WTC11 (cell line): ENCODE measurements around the gene SAFB2. TPM values are rescaled to one million over a fixed set of nuclear protein-coding genes. Genes with fewer than 3 reads are reported as not detected.

Experiments
- ATAC-seq: fragments of 200-7000 bp; cut with Tn5 transposase; 2 replicates; pipeline ENCODE4 v1.10.0; 2021; ENCODE audit warnings: mild to moderate bottlenecking, moderate library complexity
- CTCF ChIA-PET: fragments of 300-600 bp; sonication (Branson Sonifier 250); formaldehyde crosslinking; loops from one replicate; lab custom pipeline; 2021; ENCODE audit warnings: antibody characterized with exemption; lab: Charles Lee
- POLR2A ChIA-PET: fragments of 350-600 bp; sonication (Branson Sonifier 250); formaldehyde crosslinking; loops from one replicate; lab custom pipeline; 2021; ENCODE audit warnings: antibody characterized with exemption; lab: Charles Lee
- DNase-seq: peaks from one replicate; pipeline ENCODE4 v3.0.0; 2021; ENCODE audit warnings: low spot score
- H3K27ac Mint-ChIP-seq: 2 replicates; pipeline ENCODE4 v1.8.0; 2021; ENCODE audit warnings: mixed read lengths
- H3K27me3 Mint-ChIP-seq: 2 replicates; pipeline ENCODE4 v1.8.0; 2021; ENCODE audit warnings: low read depth, mild to moderate bottlenecking, moderate library complexity, mixed read lengths
- H3K36me3 Mint-ChIP-seq: 2 replicates; pipeline ENCODE4 v1.8.0; 2021; ENCODE audit warnings: mixed read lengths
- H3K4me1 Mint-ChIP-seq: 2 replicates; pipeline ENCODE4 v1.8.0; 2022; ENCODE audit warnings: mixed read lengths
- H3K4me3 Mint-ChIP-seq: 2 replicates; pipeline ENCODE4 v1.8.0; 2021; ENCODE audit warnings: mild to moderate bottlenecking, moderate library complexity, mixed read lengths
- H3K9me3 Mint-ChIP-seq: 2 replicates; pipeline ENCODE4 v1.8.0; 2021; ENCODE audit warnings: mixed read lengths
- ARID4B ChIP-seq: sonication (generic); formaldehyde crosslinking; IDR thresholded peaks from 2 replicates; pipeline ENCODE4 v1.8.0; 2023; ENCODE audit warnings: missing genetic modification reagents, mild to moderate bottlenecking, borderline replicate concordance
- CTCF ChIP-seq: fragments of 200-600 bp; IDR thresholded peaks from 2 replicates; pipeline ENCODE4 v1.8.0; 2022; ENCODE audit warnings: antibody characterized with exemption
- EMX1 ChIP-seq: fragments of 250-450 bp; sonication (Bioruptor Pico); IDR thresholded peaks from 2 replicates; pipeline ENCODE4 v1.8.0; 2021; ENCODE audit warnings: mild to moderate bottlenecking
- ESRRA ChIP-seq: sonication (generic); formaldehyde crosslinking; IDR thresholded peaks from 2 replicates; pipeline ENCODE4 v1.8.1; 2022; ENCODE audit warnings: mild to moderate bottlenecking, missing genetic modification reagents, borderline replicate concordance
- GRHL2 ChIP-seq: fragments of 250-450 bp; sonication (Bioruptor Pico); IDR thresholded peaks from 2 replicates; pipeline ENCODE4 v1.8.0; 2022; ENCODE audit warnings: mild to moderate bottlenecking, moderate library complexity; ENCODE audit not compliant: insufficient replicate concordance, severe bottlenecking
- JUN ChIP-seq: sonication (generic); formaldehyde crosslinking; IDR thresholded peaks from 2 replicates; pipeline ENCODE4 v1.8.0; 2023; ENCODE audit warnings: mild to moderate bottlenecking, missing genetic modification reagents
- MYBL2 ChIP-seq: sonication (generic); formaldehyde crosslinking; IDR thresholded peaks from 2 replicates; pipeline ENCODE4 v1.8.1; 2023; ENCODE audit warnings: mild to moderate bottlenecking, moderate library complexity, missing genetic modification reagents
- RORB ChIP-seq: fragments of 250-450 bp; sonication (Bioruptor Pico); IDR thresholded peaks from 2 replicates; pipeline ENCODE4 v1.9.0; 2021; ENCODE audit warnings: mild to moderate bottlenecking
- TCF7 ChIP-seq: sonication (generic); formaldehyde crosslinking; IDR thresholded peaks from 2 replicates; pipeline ENCODE4 v1.8.0; 2022; ENCODE audit warnings: mild to moderate bottlenecking, low read depth, missing genetic modification reagents, moderate library complexity
- ZNF121 ChIP-seq: sonication (generic); formaldehyde crosslinking; IDR thresholded peaks from 2 replicates; pipeline ENCODE4 v1.8.0; 2023; ENCODE audit warnings: missing genetic modification reagents
- ZNF219 ChIP-seq: sonication (generic); formaldehyde crosslinking; IDR thresholded peaks from 2 replicates; pipeline ENCODE4 v1.8.0; 2023; ENCODE audit warnings: missing genetic modification reagents, mild to moderate bottlenecking, borderline replicate concordance
- ZNF281 ChIP-seq: sonication (generic); formaldehyde crosslinking; IDR thresholded peaks from 2 replicates; pipeline ENCODE4 v1.8.0; 2023; ENCODE audit warnings: mild to moderate bottlenecking, missing genetic modification reagents
- ZNF317 ChIP-seq: sonication (generic); formaldehyde crosslinking; IDR thresholded peaks from 2 replicates; pipeline ENCODE4 v1.8.1; 2023; ENCODE audit warnings: low read depth, mild to moderate bottlenecking, moderate library complexity, missing genetic modification reagents, borderline replicate concordance
- ZNF671 ChIP-seq: fragments of 250-450 bp; sonication (Bioruptor Pico); IDR thresholded peaks from 2 replicates; pipeline ENCODE4 v1.8.0; 2021; ENCODE audit warnings: mild to moderate bottlenecking
- total RNA-seq: library from RNA; stranded (reverse); gene quantifications from 3 replicates; pipeline ENCODE4 v1.2.3, GENCODE V29; 2021
- TF ChIP-seq, protein P1 (sequence below): fragments of 250-450 bp; sonication (Bioruptor Pico); IDR thresholded peaks from 2 replicates; pipeline ENCODE4 v1.8.0; 2021; ENCODE audit warnings: mild to moderate bottlenecking
- TF ChIP-seq, protein P2 (sequence below): fragments of 250-450 bp; sonication (Bioruptor Pico); IDR thresholded peaks from 2 replicates; pipeline ENCODE4 v1.9.0; 2021; ENCODE audit warnings: mild to moderate bottlenecking
- TF ChIP-seq, protein P3 (sequence below): sonication (generic); formaldehyde crosslinking; conservative IDR thresholded peaks from 2 replicates; pipeline ENCODE4 v1.8.1; 2023; ENCODE audit warnings: mild to moderate bottlenecking, low read depth, missing genetic modification reagents, moderate library complexity

SAFB2 gene
- total RNA-seq, 1 experiment from 2014 or later, result 100 TPM

- CTCF ChIA-PET, result no interaction called here
- no peak overlapping the region for H3K27ac Mint-ChIP-seq
- H3K27me3 Mint-ChIP-seq, result peaks cover 5% of the 10 kb centered on the region
- TF ChIP-seq TCF7, result no peak
- TF ChIP-seq, protein P1, sequence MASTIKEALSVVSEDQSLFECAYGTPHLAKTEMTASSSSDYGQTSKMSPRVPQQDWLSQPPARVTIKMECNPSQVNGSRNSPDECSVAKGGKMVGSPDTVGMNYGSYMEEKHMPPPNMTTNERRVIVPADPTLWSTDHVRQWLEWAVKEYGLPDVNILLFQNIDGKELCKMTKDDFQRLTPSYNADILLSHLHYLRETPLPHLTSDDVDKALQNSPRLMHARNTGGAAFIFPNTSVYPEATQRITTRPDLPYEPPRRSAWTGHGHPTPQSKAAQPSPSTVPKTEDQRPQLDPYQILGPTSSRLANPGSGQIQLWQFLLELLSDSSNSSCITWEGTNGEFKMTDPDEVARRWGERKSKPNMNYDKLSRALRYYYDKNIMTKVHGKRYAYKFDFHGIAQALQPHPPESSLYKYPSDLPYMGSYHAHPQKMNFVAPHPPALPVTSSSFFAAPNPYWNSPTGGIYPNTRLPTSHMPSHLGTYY (CRISPR knock-in tag), result no peak
- TF ChIP-seq, all 79 proteins: peak for 0
- Mint-ChIP-seq H3K9me3 (no peaks in the 10 kb centered on the region), H3K36me3 (peaks cover 57% of the 10 kb centered on the region), H3K4me1 (peaks cover 20% of the 10 kb centered on the region), H3K4me3 (no peak overlapping the region)
- DNase-seq (no peak), ATAC-seq (no peak)
- POLR2A ChIA-PET, result no interaction called here
Observed at GRCh38 chr19:5619946-5620345, 2.6 kb downstream of the SAFB2 start.

- POLR2A ChIA-PET, result no interaction called here
- H3K4me3 Mint-ChIP-seq, result no peak overlapping the region
- ATAC-seq (no peak), DNase-seq (no peak)
- no peaks in the 10 kb centered on the region for H3K9me3 Mint-ChIP-seq
- peaks cover 66% of the 10 kb centered on the region for H3K36me3 Mint-ChIP-seq
- peaks cover 5% of the 10 kb centered on the region for H3K27me3 Mint-ChIP-seq
- CTCF ChIA-PET, result interaction anchor here (1.2 kb wide), 1 partner anchor 38 kb away, joined by 3 read pairs; no protein-coding TSS in a partner anchor
- H3K27ac Mint-ChIP-seq, result no peak overlapping the region
- peaks cover 12% of the 10 kb centered on the region for H3K4me1 Mint-ChIP-seq
- TF ChIP-seq ZNF671 (CRISPR knock-in tag) (no peak), MYBL2 (CRISPR knock-in tag) (no peak), CTCF (no peak), RORB (CRISPR knock-in tag) (no peak), ESRRA (no peak), ZNF121 (no peak), GRHL2 (CRISPR knock-in tag) (no peak), ZNF281 (no peak), EMX1 (CRISPR knock-in tag) (no peak), JUN (CRISPR knock-in tag) (no peak), ZNF219 (CRISPR knock-in tag) (no peak), ZNF317 (no peak), ARID4B (CRISPR knock-in tag) (no peak)
- TF ChIP-seq, protein P2, sequence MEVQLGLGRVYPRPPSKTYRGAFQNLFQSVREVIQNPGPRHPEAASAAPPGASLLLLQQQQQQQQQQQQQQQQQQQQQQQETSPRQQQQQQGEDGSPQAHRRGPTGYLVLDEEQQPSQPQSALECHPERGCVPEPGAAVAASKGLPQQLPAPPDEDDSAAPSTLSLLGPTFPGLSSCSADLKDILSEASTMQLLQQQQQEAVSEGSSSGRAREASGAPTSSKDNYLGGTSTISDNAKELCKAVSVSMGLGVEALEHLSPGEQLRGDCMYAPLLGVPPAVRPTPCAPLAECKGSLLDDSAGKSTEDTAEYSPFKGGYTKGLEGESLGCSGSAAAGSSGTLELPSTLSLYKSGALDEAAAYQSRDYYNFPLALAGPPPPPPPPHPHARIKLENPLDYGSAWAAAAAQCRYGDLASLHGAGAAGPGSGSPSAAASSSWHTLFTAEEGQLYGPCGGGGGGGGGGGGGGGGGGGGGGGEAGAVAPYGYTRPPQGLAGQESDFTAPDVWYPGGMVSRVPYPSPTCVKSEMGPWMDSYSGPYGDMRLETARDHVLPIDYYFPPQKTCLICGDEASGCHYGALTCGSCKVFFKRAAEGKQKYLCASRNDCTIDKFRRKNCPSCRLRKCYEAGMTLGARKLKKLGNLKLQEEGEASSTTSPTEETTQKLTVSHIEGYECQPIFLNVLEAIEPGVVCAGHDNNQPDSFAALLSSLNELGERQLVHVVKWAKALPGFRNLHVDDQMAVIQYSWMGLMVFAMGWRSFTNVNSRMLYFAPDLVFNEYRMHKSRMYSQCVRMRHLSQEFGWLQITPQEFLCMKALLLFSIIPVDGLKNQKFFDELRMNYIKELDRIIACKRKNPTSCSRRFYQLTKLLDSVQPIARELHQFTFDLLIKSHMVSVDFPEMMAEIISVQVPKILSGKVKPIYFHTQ (CRISPR knock-in tag), result no peak
- TF ChIP-seq, protein P3, sequence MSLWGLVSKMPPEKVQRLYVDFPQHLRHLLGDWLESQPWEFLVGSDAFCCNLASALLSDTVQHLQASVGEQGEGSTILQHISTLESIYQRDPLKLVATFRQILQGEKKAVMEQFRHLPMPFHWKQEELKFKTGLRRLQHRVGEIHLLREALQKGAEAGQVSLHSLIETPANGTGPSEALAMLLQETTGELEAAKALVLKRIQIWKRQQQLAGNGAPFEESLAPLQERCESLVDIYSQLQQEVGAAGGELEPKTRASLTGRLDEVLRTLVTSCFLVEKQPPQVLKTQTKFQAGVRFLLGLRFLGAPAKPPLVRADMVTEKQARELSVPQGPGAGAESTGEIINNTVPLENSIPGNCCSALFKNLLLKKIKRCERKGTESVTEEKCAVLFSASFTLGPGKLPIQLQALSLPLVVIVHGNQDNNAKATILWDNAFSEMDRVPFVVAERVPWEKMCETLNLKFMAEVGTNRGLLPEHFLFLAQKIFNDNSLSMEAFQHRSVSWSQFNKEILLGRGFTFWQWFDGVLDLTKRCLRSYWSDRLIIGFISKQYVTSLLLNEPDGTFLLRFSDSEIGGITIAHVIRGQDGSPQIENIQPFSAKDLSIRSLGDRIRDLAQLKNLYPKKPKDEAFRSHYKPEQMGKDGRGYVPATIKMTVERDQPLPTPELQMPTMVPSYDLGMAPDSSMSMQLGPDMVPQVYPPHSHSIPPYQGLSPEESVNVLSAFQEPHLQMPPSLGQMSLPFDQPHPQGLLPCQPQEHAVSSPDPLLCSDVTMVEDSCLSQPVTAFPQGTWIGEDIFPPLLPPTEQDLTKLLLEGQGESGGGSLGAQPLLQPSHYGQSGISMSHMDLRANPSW (CRISPR knock-in tag), result no peak
Observed at GRCh38 chr19:5618591-5618990, 4.0 kb downstream of the SAFB2 start.
